ENCODE results near the gene SLCO2A1. TPM values are rescaled to one million over a fixed set of nuclear protein-coding genes. Genes with fewer than 3 reads are reported as not detected.
"Not testable (repeated sequence)": the region's sequence is repeated elsewhere in the genome, so short reads cannot be mapped to it uniquely, and the experiment has no call there.

The SLCO2A1 gene
- not detected for polyA plus RNA-seq

DNA sequence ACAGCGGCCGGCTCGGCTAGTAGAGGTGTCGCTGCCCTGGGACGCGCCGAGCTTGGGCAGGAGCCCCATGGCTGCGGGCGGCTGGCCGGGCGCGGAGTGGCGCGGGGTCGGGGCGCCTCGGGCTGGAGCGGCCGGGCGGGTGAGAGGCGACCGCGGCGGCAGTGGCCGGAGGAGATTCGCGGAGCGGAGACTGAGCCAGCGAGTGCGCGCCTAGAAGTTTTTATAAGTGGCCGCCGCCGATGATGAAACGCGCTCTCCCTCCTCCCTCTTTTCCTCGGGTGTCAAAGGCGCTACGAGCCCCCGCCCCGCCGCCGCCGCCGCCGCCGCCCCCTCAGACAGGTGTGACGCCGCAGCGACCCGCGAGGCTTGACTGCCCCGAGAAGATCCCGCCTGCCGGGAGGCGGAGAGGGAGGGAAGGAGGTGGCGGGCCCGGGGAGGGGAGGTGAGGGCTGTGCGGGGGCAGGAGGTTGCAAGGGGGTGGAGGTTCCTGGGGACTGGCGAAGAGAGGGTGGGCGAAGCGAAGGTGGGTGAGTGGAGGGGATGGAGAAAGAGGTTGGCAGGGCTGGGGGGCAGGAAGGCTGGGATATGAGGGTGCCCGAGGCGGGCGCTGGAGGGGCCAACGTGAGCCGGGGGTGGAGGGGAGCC is at the start of gene SLCO2A1:
TSS of gene SLCO2A1 (minus strand) at position 192 of the 645 bp plus-strand sequence. CDS start at position 69, 123 bp downstream.
- Mint-ChIP-seq H3K4me3 (peak within 1 kb of the TSS in 3 of 4 donors; percentile 6 to 83 (median 17)), H3K27me3 (peaks cover 35% of the 10 kb centered on the region), H3K36me3 (no peaks in the 10 kb centered on the region), H3K9me3 (peaks cover 0 to 1% (median 0%) of the 10 kb centered on the region in 3 donors), H3K4me1 (peaks cover 0 to 2% (median 2%) of the 10 kb centered on the region in 3 donors), H3K27ac (no peak within 1 kb of the TSS)

DNA sequence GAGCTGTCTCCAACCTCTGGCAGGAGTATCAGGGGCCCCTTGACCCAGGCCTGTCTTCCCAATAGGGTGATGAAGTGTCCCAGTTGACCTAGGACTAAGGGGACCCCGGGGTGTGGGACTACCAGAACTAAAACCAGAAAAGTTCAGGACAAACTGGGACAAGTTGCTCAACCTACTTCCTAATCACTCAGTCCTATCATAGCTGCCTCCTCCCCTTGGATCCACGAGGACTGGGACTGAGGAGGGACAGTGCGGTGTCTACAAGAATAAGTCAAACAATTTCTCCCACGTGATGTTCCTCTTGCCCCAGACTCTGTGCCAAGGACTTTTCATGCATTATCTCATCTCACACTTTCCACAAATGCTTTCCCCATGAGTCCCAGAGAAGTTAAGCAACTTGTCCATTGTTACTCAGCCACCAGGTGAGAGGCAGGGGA is 49.4 kb upstream of the SLCO2A1 start:
- peak overlapping the region in 1 of 4 donors; percentile 52 for H3K4me3 Mint-ChIP-seq
- H3K27me3 Mint-ChIP-seq = peaks cover 2% of the 10 kb centered on the region
- no peaks in the 10 kb centered on the region for H3K36me3 Mint-ChIP-seq
- no peaks in the 10 kb centered on the region for H3K4me1 Mint-ChIP-seq
- H3K27ac Mint-ChIP-seq = no peak overlapping the region
- H3K9me3 Mint-ChIP-seq = peaks cover 0 to 3% (median 1%) of the 10 kb centered on the region in 3 donors

DNA sequence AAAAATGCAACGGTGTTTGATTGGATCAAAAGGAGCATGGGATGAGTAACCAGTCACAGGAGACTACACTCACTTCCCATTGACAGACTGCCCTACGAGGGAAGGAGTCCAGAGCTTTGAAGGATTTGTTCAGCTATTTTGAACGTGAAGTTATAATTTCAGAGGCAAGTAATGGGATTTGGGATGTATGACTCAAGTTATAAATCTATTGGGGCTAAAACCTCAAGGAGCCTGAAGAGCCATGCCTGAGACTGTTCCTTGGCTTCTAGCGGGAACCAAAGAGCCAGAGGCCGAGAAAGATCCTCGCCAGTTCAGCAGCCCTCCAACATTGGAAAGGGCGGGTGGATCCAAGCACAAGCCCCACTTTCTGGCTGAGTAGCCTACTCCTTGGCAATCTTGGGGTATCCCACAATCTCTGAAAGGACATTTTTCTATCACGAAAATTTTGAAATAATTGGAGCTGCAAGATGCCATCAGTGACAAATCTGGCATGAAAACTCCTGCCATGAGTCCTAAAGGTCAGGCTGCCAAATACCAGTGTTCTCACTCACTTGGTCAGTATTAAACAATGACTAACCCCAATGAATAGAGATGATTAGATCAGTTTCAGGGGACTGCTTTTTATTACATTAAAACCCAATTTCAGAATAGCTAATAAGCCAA is 48.6 kb upstream of the SLCO2A1 start:
- peaks cover 0 to 3% (median 1%) of the 10 kb centered on the region in 3 donors for H3K9me3 Mint-ChIP-seq
- no peaks in the 10 kb centered on the region for H3K4me1 Mint-ChIP-seq
- peaks cover 2% of the 10 kb centered on the region for H3K27me3 Mint-ChIP-seq

DNA sequence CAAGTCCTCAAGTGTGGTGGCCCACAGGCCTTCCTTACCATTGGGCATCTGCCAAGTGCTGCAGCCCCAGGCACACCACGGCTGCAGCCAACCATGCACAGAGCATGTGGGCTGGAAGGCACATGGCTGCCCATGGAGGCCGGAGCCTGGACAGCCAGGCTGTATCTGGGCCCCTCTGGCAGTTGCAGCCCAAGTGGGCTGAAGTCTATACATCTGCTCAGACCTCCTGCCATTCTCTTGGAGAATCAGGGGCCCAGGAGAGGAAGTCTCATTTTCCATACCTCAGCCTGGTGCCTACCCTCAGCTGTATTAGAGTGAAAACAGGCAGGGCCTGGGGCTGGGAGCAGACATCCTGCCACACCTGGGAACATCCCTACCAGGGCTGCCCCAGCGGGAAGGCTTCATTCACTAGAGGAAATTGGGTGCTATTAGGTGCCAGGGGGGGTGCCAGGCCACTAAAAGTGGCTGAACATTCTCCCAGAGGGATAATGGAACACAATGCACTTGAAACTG is 48.0 kb upstream of the SLCO2A1 start:
- peaks cover 2% of the 10 kb centered on the region for H3K27me3 Mint-ChIP-seq
- no peaks in the 10 kb centered on the region for H3K36me3 Mint-ChIP-seq
- H3K4me1 Mint-ChIP-seq = no peaks in the 10 kb centered on the region
- no peak overlapping the region for H3K4me3 Mint-ChIP-seq
- H3K27ac Mint-ChIP-seq = no peak overlapping the region
- peaks cover 0 to 3% (median 1%) of the 10 kb centered on the region in 3 donors for H3K9me3 Mint-ChIP-seq

More for the DNA sequence above, 48.6 kb upstream of the SLCO2A1 start:
- no peaks in the 10 kb centered on the region for H3K36me3 Mint-ChIP-seq
- H3K4me3 Mint-ChIP-seq = no peak overlapping the region
- H3K27ac Mint-ChIP-seq = no peak overlapping the region

DNA sequence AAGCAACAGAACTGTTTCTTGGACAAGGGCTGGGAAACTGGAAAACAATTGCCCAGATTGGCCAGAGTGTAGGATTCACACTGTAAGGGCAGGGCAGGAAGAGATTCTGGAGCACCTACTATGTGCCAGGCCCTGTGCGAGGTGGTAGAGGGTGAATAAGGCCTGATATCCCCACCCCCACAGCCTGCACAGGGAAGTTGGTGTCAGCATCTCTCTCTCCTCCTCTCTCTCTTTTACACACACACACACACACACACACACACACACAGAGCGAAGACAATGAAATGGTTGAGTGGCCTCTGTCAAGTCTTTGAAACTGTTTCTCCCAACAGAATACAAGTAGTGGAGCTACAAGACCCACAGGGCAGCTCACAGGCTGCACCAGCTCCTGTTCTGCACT is 47.1 kb upstream of the SLCO2A1 start:
- H3K27ac Mint-ChIP-seq = no peak overlapping the region
- peaks cover 0 to 3% (median 1%) of the 10 kb centered on the region in 3 donors for H3K9me3 Mint-ChIP-seq
- H3K4me1 Mint-ChIP-seq = no peaks in the 10 kb centered on the region
- no peaks in the 10 kb centered on the region for H3K36me3 Mint-ChIP-seq
- H3K4me3 Mint-ChIP-seq = no peak overlapping the region
- H3K27me3 Mint-ChIP-seq = peaks cover 2% of the 10 kb centered on the region

DNA sequence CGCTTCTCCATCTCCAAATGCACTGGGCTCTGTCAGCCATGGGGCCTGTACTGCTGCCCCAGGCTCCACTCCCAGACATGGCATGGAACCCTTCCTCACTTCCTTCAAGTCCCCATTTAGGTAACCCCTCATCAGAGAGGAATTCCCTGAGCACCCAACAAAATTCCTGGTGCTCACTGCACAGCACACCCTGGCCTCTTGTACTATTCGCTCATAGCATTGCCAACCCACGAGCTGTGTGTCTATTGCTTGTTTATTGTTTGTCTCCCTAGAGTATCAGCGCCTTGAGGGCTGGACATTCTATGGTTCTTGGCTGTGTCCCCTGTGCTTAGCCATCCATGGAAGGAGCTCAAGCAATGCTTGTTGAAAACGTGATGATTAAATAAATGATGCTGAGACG is 46.1 kb upstream of the SLCO2A1 start:
- H3K36me3 Mint-ChIP-seq = no peaks in the 10 kb centered on the region
- H3K9me3 Mint-ChIP-seq = peaks cover 0 to 2% (median 1%) of the 10 kb centered on the region in 3 donors
- H3K27ac Mint-ChIP-seq = no peak overlapping the region
- H3K4me3 Mint-ChIP-seq = no peak overlapping the region
- H3K4me1 Mint-ChIP-seq = no peaks in the 10 kb centered on the region
- peaks cover 2% of the 10 kb centered on the region for H3K27me3 Mint-ChIP-seq

DNA sequence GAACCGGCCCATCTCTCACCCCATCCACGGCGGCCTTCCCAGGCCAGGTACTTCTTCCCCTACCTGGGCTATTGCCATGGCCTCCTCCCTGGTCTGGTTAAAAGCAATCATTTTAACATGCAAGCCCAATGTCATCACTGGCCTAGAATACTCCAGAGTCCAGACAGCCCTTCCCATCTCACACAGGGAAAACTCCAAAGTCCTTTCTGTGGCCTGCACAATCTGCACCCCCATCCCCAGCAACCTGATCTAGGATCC is 45.8 kb upstream of the SLCO2A1 start:
- Mint-ChIP-seq H3K4me3 (no peak overlapping the region), H3K4me1 (no peaks in the 10 kb centered on the region), H3K27me3 (peaks cover 2% of the 10 kb centered on the region), H3K27ac (no peak overlapping the region), H3K36me3 (no peaks in the 10 kb centered on the region), H3K9me3 (peaks cover 0 to 1% (median 0%) of the 10 kb centered on the region in 3 donors)

DNA sequence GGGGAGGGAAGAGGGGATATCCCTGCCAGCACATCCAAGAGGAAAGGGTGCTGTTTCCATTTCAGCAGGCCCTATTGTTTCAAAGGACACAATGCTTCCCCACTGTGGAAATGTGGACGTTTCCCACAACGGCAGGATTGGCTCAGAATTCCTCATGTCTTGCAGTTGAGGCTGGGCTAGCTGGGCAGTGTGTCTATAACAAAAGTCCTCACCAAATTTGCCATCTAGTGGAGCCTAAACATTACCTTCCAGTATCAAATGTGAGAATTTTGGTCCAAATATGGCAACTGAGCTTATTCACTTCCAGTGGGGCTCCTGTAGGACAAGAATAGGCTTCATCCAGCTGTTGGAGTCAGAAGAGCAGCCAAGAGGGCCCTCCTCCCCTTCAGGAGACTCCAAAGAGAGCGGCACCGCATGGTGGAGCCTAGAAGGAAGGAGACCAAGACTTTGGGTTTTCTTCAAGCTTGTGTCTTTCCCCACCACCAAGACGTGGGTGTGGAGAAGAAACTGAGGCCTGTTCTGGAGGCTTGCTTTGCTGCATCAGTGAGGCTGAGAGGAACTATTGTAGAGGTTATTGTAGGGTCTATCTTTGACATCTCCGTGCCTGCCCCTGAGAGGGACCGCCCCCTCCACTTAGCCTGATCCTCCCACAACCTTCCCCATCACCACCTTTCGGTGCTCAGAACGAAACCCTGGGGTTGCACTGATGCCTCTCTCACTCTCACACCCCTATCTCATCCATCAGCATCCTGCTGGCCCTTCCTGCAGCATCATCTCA is 45.3 kb upstream of the SLCO2A1 start:
- Mint-ChIP-seq H3K27ac (peak overlapping the region in 1 of 3 donors; percentile 25), H3K4me3 (no peak overlapping the region)

DNA sequence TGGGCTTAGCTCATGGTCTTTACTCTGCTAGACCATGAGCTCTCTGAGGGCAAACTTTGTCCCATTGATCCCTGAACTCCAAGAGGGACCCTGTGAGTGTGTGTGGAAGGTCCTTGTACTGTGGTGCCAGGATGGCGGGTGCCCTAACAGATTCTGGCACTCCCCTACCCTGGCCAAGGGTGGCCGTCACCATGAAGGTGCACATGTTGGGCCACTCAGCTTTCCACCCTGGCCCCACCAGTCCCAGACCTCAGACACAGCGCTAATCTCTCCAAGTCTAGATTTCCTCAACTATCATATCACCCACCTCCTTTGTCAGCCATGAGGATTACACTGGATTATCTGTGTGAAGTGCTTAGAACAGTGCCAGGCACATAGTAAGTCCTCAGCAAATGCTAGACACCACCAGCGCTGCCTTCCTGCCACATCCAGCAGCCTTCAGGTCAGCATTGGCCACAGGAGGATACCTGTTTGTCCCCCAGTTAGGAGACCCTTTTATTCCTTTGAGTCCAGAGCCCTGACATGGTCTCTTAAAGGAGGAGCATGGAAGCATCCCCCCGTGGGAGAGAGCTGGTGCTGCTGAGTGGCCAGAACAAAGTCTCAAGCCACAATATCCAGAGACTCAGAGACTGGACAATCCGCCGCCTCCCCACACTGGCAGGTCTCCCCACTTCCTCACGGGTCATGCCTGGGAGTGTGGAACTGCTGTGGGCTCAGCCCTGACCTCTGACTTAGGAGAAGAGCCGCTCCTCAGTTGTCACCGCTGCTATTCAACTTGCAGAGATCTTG is 44.5 kb upstream of the SLCO2A1 start:
- Mint-ChIP-seq H3K9me3 (peaks cover 0 to 1% (median 0%) of the 10 kb centered on the region in 3 donors), H3K27ac (peak overlapping the region in 1 of 3 donors; percentile 25), H3K4me1 (no peaks in the 10 kb centered on the region), H3K27me3 (peaks cover 2% of the 10 kb centered on the region), H3K4me3 (no peak overlapping the region), H3K36me3 (no peaks in the 10 kb centered on the region)

More for the DNA sequence above, 45.3 kb upstream of the SLCO2A1 start:
- H3K9me3 Mint-ChIP-seq = peaks cover 0 to 1% (median 0%) of the 10 kb centered on the region in 3 donors
- H3K36me3 Mint-ChIP-seq = no peaks in the 10 kb centered on the region
- peaks cover 2% of the 10 kb centered on the region for H3K27me3 Mint-ChIP-seq
- H3K4me1 Mint-ChIP-seq = no peaks in the 10 kb centered on the region

DNA sequence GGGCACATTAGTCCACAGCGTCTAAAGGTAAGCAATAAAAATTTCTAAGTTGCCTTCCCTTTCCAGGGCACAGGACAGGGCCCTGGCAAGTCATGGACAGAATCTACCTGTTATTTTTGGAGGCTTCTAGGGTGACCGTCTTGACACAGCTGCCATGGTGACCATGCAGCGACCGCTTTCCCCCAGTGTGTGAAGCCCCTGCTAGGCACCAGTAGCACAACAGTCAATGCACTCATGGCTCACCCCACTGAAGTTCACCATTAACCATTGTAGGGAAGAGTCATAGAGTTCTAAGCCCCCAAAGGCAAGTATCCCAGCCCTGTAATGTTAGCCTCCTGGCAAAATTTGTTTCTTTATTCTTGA is 43.8 kb upstream of the SLCO2A1 start:
- Mint-ChIP-seq H3K36me3 (no peaks in the 10 kb centered on the region), H3K4me1 (no peaks in the 10 kb centered on the region), H3K27me3 (peaks cover 2% of the 10 kb centered on the region), H3K27ac (no peak overlapping the region), H3K4me3 (no peak overlapping the region), H3K9me3 (peaks cover 0 to 1% (median 0%) of the 10 kb centered on the region in 3 donors)

DNA sequence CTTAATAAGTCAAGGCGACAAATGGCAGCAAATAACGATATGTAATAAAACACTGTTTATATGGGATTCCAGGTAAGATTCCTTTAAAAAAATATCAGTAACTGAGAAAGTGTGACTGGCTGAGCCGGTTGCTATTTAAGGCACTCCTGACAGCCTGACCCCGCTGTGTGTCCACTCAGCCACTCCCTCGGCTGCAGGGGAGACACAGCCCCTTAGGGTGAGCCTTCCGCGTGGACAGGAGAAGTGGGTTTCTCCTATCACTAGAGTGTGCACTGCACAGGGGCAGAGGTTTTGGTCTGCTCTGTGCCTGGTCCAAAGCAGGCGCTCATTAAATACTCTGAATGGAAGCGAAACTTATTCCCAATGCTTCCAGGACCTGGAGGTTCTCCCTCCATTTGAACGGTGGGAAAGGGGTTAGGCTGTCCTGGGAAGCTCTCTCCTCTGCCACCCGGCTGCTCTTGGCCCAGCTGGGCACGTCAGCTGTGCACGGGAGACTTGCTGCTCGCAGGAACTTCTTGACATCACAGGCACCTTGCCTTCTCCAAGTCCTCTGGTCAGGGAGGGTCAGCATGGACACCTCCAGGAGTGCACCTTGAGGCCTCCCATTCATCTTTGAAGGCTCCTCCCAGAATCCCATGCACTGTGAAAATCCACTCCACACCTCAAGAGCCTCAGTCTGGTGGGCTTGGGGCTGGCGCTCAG is 43.3 kb upstream of the SLCO2A1 start:
- Mint-ChIP-seq H3K27me3 (peaks cover 2% of the 10 kb centered on the region), H3K36me3 (no peaks in the 10 kb centered on the region), H3K9me3 (peaks cover 0 to 1% (median 0%) of the 10 kb centered on the region in 3 donors), H3K4me1 (no peaks in the 10 kb centered on the region), H3K4me3 (no peak overlapping the region), H3K27ac (peak overlapping the region in 1 of 3 donors; percentile 35)

DNA sequence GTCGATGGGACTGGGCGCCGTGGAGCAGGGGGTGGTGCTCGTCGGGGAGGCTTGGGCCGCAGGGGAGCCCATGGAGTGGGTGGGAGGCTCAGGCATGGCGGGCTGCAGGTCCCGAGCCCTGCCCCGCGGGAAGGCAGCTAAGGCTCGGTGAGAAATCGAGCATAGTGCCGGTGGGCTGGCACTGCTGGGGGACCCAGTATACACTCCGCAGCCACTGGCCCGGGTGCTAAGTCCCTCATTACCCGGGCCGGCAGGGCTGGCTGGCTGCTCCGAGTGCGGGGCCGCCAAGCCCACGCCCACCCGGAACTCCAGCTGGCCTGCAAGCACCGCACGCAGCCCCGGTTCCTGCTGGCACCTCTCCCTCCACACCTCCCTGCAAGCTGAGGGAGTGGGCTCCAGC is 40.6 kb upstream of the SLCO2A1 start:
- H3K36me3 Mint-ChIP-seq, H3K4me3 Mint-ChIP-seq, H3K27me3 Mint-ChIP-seq, H3K27ac Mint-ChIP-seq, H3K9me3 Mint-ChIP-seq, H3K4me1 Mint-ChIP-seq: not testable (repeated sequence)

DNA sequence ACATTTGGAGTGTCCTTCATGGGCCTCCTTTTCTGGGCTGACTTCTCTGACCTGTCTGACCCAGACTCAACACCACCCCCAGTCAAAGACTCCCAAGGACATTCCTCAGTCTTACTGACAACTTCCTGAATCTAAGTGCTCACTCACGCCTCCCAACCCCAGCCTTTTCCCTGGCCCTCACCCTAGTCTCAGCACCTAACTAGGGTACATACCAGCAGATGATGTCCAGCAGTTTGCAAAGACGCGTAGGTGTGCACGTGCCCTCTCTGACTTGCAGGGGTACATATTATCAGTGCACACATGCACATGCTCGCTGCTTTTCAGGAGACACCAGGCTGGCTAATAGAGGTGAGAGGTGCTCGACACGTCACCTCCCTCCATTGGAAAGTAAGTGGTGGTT is 38.7 kb upstream of the SLCO2A1 start:
- Mint-ChIP-seq H3K4me1 (no peaks in the 10 kb centered on the region), H3K4me3 (no peak overlapping the region), H3K27me3 (peaks cover 1% of the 10 kb centered on the region), H3K36me3 (no peaks in the 10 kb centered on the region), H3K9me3 (no peaks in the 10 kb centered on the region), H3K27ac (peak overlapping the region in 1 of 3 donors; percentile 6)

DNA sequence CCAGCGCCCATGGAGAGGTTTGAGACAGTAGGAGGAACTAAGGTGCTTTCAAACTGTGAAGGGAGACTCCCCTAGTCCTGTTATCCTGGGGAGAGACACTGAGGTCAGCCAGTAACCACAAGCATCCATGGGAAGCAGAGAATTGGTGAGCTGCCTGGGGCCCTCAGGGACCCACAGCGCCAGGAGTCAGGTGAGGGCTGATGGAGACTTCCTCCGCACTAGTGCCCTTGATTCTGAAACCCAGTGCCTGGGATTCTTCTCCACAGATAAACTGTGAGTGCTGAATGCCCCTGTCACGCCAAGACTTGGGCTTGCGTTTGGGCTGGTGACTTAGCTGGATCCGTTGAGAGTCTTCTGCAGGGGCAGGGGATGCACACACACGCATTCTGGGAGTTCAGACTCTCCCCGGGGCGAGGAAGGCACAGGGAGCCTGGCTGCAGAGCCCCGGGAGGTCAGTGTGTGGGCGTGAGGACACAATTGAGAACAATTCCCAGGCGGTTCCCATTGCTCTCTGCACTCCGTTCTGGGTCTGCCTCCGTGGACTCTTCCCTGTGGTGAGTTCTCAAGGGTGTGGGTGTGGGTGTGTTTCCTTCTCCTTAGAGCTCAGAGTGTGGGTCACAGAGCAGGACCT is 37.9 kb upstream of the SLCO2A1 start:
- H3K9me3 Mint-ChIP-seq = no peaks in the 10 kb centered on the region
- peaks cover 1% of the 10 kb centered on the region for H3K27me3 Mint-ChIP-seq
- H3K36me3 Mint-ChIP-seq = no peaks in the 10 kb centered on the region
- H3K4me1 Mint-ChIP-seq = no peaks in the 10 kb centered on the region
- H3K27ac Mint-ChIP-seq = peak overlapping the region in 1 of 3 donors; percentile 6
- no peak overlapping the region for H3K4me3 Mint-ChIP-seq
